Effector CD4-positive, alpha-beta T cell (primary cell): ENCODE data around the gene LLGL1.

Experiments
- DNase-seq: peaks from one replicate; pipeline ENCODE4 v3.0.0-alpha.2; 2020

Gene LLGL1

GRCh38 chr17:18230288-18231141 is 5.1 kb downstream of the LLGL1 start:
- DNase-seq = no peak

- no peak for DNase-seq
Measured at GRCh38 chr17:18231164-18231563, 5.7 kb downstream of the LLGL1 start.

- no peak for DNase-seq
Measured at GRCh38 chr17:18233803-18234518, 8.5 kb downstream of the LLGL1 start.

- DNase-seq = no peak
Measured at GRCh38 chr17:18234853-18235380, 9.5 kb downstream of the LLGL1 start.

- no peak for DNase-seq
Measured at GRCh38 chr17:18235743-18236256, 10.4 kb downstream of the LLGL1 start.

- no peak for DNase-seq
Measured at GRCh38 chr17:18236494-18236893, 11.1 kb downstream of the LLGL1 start.

- no peak for DNase-seq
Measured at GRCh38 chr17:18237461-18237860, 12.0 kb downstream of the LLGL1 start.

- no peak for DNase-seq
Measured at GRCh38 chr17:18238299-18238698, 12.9 kb downstream of the LLGL1 start.

- no peak for DNase-seq
Measured at GRCh38 chr17:18240449-18240848, 15.0 kb downstream of the LLGL1 start.

- no peak for DNase-seq
Measured at GRCh38 chr17:18241229-18241871, 15.9 kb downstream of the LLGL1 start.

GRCh38 chr17:18245038-18245776 is 19.8 kb downstream of the LLGL1 start:
- DNase-seq = no peak

- DNase-seq = no peak
Measured at GRCh38 chr17:18246109-18246725, 20.8 kb downstream of the LLGL1 start.

- DNase-seq = no peak
Measured at GRCh38 chr17:18246880-18247612, 21.6 kb downstream of the LLGL1 start.

- DNase-seq = no peak
Measured at GRCh38 chr17:18247613-18248001, 22.2 kb downstream of the LLGL1 start.

- peak; percentile 49 for DNase-seq
Measured at GRCh38 chr17:18248300-18248731, 22.9 kb downstream of the LLGL1 start.

- DNase-seq = no peak
Measured at GRCh38 chr17:18248811-18249210, 23.4 kb downstream of the LLGL1 start.

- no peak for DNase-seq
Measured at GRCh38 chr17:18250259-18250658, 24.8 kb downstream of the LLGL1 start.

GRCh38 chr17:18250708-18251107 is 25.3 kb downstream of the LLGL1 start:
- DNase-seq = no peak

- no peak for DNase-seq
Measured at GRCh38 chr17:18251204-18251603, 25.8 kb downstream of the LLGL1 start.

- no peak for DNase-seq
Measured at GRCh38 chr17:18252160-18252559, 26.7 kb downstream of the LLGL1 start.
